Effector memory CD4-positive, alpha-beta T cell (primary cell): Measurements from ENCODE around the gene CFAP221.

Source experiments
- DNase-seq, 3 donors: peaks; one replicate each; pipeline ENCODE4 v3.0.0-alpha.2; 2020
- H3K27ac ChIP-seq: 2 replicates; pipeline ENCODE4 v1.7.0; 2013; ENCODE audit warnings: mild to moderate bottlenecking, low read length, moderate library complexity; ENCODE audit not compliant: insufficient read depth, poor library complexity, severe bottlenecking
- H3K27me3 ChIP-seq: replicated peaks from 2 replicates; pipeline ENCODE4 v1.7.0; 2013; ENCODE audit warnings: mild to moderate bottlenecking, low read length; ENCODE audit not compliant: insufficient read depth, control insufficient read depth, poor library complexity, severe bottlenecking
- H3K36me3 ChIP-seq: 2 replicates; pipeline ENCODE4 v1.7.0; 2013; ENCODE audit warnings: mild to moderate bottlenecking, low read length, moderate library complexity; ENCODE audit not compliant: control insufficient read depth, insufficient read depth
- H3K4me1 ChIP-seq: 2 replicates; pipeline ENCODE4 v1.7.0; 2013; ENCODE audit warnings: low read length, mild to moderate bottlenecking; ENCODE audit not compliant: control insufficient read depth, insufficient read depth, poor library complexity, severe bottlenecking
- H3K4me3 ChIP-seq: 2 replicates; pipeline ENCODE4 v1.7.0; 2013; ENCODE audit warnings: low read length, low read depth, mild to moderate bottlenecking; ENCODE audit not compliant: insufficient read depth, poor library complexity, severe bottlenecking
- H3K9me3 ChIP-seq: 2 replicates; pipeline ENCODE4 v1.7.0; 2013; ENCODE audit warnings: mild to moderate bottlenecking, low read length, moderate library complexity; ENCODE audit not compliant: control insufficient read depth

The CFAP221 gene

DNA sequence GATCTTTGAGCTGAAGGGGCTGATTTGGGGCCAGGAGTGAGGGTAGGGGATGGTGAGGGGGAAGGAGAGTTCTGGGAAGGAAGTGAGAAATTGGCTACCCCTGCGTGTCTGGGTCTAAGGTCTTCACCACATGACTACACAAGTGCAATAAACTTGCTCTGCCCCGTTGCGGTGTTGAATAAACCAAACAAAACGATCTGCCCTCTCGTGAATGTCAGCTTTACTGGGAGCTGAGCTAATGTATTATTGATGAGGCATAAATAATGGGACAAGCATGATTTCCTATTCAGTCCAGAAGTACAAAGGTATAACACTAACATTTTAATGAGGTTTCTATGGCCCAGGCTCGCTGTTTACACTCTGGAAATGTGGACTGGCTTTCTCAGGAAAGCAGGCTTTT lies 8.0 kb upstream of the CFAP221 start:
- no peaks in the 10 kb centered on the region for H3K9me3 ChIP-seq
- no peaks in the 10 kb centered on the region for H3K36me3 ChIP-seq
- H3K4me3 ChIP-seq: no peak overlapping the region
- H3K4me1 ChIP-seq: no peaks in the 10 kb centered on the region
- no peaks in the 10 kb centered on the region for H3K27me3 ChIP-seq
- no peak overlapping the region for H3K27ac ChIP-seq
- no peak for DNase-seq

DNA sequence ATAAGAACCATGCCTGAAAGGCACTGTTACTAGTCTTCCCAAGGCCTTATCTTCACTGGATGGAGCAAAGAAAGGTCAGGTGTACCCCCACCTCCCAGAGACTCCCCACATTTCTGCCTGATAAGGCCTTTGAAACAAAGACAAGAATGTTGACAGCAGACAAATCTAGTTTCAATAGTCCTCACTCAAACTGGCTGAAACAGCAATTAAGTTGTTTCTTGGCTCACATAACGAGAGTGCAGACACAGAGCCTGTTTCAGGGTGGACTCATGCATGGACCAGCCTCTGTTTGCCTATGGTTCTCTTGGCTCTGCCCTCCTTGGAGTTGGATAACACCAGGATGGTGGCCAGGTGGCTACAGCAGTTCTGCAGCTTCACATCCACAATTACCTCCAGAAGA lies 7.5 kb upstream of the CFAP221 start:
- no peaks in the 10 kb centered on the region for H3K27me3 ChIP-seq
- no peak overlapping the region for H3K27ac ChIP-seq
- H3K36me3 ChIP-seq: no peaks in the 10 kb centered on the region
- no peak for DNase-seq
- no peaks in the 10 kb centered on the region for H3K9me3 ChIP-seq
- no peaks in the 10 kb centered on the region for H3K4me1 ChIP-seq
- no peak overlapping the region for H3K4me3 ChIP-seq

DNA sequence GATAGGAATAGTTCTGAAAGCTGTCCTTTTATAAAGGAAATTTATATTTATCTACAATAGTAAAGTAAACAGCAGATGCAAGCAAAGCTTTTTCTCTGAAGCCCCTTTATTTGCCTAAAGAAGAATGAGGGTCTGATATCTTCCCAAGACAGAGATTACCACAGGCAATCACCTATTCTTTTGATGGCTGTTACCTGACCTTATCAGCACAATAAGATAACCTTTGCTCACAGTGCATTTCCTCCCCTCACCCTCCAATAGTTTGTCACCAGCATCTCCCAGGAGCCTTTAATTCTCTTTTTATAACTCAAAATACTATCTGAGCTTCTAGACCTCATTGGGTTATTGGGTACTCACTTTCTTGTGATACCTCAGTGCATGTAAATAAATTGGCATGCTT lies 6.5 kb upstream of the CFAP221 start:
- H3K4me1 ChIP-seq: no peaks in the 10 kb centered on the region
- DNase-seq: no peak
- no peak overlapping the region for H3K27ac ChIP-seq
- no peaks in the 10 kb centered on the region for H3K27me3 ChIP-seq
- H3K36me3 ChIP-seq: no peaks in the 10 kb centered on the region
- H3K4me3 ChIP-seq: no peak overlapping the region
- H3K9me3 ChIP-seq: no peaks in the 10 kb centered on the region

DNA sequence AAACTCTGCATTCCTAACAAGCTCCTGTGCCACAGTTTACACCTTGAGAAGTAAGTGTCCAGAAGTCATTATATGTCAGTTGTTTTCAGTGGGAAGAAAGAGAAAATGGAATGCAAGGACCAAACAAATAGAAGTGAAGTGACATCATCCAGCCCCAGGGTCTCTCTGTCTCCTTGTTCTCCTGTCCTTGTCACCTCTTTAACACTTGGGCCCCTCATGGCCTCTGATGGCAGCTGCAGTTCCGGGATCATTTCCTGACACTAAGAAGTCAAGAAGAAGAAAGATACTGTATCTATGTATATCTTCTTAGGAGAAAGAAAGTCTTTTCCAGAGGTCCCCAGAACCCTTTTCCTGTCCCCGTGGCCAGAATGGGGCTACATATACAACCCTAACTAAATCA lies 2.8 kb upstream of the CFAP221 start:
- no peak for DNase-seq
- peaks cover 8% of the 10 kb centered on the region for H3K27me3 ChIP-seq
- no peak overlapping the region for H3K27ac ChIP-seq
- H3K36me3 ChIP-seq: no peaks in the 10 kb centered on the region
- H3K9me3 ChIP-seq: no peaks in the 10 kb centered on the region
- H3K4me1 ChIP-seq: no peaks in the 10 kb centered on the region
- H3K4me3 ChIP-seq: no peak overlapping the region

DNA sequence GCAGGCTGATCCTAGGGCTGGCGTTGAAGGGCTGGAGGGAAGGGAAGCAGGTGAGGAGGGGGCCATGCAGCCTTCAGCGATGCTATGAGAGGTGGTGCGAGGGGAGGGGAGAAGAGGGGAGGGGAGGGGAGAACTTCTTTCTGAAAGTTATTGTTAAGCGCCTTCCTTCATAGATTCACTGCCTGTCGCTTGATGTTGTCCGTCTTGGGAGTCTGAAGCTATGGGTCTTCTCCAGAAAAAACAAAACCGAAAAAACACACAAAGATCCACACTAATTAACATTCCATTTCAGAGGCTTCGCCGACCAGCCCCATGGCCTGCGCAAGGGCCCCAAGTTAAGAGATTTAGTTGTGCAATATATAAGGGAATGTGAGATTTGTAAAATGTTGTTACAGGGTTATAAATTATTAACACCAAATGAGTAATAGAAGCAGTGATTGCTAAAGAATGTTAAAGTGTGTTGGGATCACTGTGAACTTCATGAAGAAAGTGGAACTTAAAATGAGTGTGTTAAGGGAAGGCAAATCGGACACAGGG lies 758 bp downstream of the CFAP221 start:
- Histone ChIP-seq H3K4me1 (no peaks in the 10 kb centered on the region), H3K27me3 (peaks cover 8% of the 10 kb centered on the region), H3K4me3 (no peak overlapping the region), H3K36me3 (no peaks in the 10 kb centered on the region), H3K9me3 (no peaks in the 10 kb centered on the region), H3K27ac (no peak overlapping the region)
- no peak for DNase-seq

DNA sequence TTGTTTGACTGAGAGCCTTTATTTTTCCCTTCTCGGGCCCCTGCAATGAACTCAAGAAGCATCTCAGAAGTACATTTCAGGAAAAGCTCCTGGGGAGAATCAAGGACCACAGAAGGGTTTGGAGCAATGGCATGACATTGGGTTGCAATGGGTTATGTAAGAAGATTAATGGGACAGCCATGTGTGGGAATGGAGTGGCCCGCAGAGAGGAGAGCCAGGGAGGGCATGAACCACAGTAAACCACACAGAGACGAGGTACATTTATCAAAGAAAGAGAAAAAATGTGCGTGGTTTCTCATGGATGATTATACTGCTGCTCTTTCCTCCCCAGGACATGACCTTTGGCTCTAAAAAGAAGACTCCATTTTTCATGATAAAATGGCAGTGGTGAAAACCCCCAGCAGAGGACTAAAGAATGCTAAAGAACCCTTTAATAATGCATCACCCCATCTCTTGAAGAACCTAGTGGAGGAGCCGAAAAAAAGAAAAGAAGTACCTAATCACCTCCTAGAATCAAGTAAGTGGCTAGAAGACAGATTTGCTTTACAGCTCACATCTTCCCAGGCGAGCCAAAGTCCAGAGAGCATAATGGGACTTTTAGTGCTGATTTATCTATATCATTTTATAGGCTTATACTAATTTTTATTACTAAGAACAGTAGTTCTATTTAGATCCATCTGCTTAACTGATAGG lies 1.7 kb downstream of the CFAP221 start:
- H3K4me3 ChIP-seq: no peak overlapping the region
- no peak for DNase-seq
- no peaks in the 10 kb centered on the region for H3K4me1 ChIP-seq
- no peaks in the 10 kb centered on the region for H3K36me3 ChIP-seq
- no peaks in the 10 kb centered on the region for H3K9me3 ChIP-seq
- H3K27me3 ChIP-seq: peaks cover 8% of the 10 kb centered on the region
- H3K27ac ChIP-seq: no peak overlapping the region

DNA sequence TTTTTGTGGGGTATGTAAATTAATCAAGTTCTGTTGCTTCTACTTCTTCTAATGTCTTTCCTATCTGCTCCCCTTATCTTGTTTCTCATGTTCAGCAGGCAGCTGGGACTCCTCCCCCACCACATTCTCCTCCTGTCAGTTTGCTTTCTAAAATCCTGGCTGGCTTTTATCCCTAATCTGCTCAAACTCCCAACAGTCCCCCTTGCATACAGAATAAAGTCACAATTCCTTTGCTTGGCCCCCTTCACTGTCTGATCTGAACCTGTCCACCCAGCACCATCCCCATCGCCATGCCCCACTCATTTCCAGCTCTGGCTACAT lies 2.2 kb downstream of the CFAP221 start:
- Histone ChIP-seq H3K36me3 (no peaks in the 10 kb centered on the region), H3K27me3 (peaks cover 8% of the 10 kb centered on the region), H3K27ac (no peak overlapping the region), H3K4me1 (no peaks in the 10 kb centered on the region), H3K9me3 (no peaks in the 10 kb centered on the region), H3K4me3 (no peak overlapping the region)
- no peak for DNase-seq

DNA sequence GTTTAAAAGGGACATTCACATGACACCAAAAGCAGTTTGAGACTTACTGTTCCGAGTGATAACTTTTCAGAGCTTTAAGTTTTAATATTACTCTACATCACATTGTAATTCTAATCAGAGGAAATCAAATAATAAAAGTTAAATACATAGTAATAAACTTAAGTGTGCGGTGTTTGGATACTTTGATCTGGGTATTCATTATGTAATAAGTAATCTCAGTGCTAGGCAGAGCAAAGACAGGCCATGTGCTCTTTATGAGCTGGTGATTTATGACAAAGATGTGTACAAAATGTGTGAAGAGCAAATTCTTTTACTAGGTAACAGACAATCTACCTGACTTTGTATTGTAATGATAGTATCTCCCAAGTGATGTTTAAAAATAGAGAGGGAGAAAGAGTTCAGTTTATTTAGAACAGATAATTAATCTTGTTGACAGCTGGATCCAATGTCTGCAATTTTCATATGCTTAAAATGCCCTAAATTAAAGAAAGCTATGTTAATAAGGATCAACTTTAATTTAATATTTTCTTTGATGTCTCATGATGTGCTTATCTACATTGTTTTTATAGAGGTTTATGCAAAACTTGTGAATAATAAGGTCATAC lies 4.4 kb downstream of the CFAP221 start:
- Histone ChIP-seq H3K9me3 (no peaks in the 10 kb centered on the region), H3K4me3 (no peak overlapping the region), H3K27me3 (peaks cover 8% of the 10 kb centered on the region), H3K4me1 (no peaks in the 10 kb centered on the region), H3K36me3 (no peaks in the 10 kb centered on the region), H3K27ac (no peak overlapping the region)
- no peak for DNase-seq

DNA sequence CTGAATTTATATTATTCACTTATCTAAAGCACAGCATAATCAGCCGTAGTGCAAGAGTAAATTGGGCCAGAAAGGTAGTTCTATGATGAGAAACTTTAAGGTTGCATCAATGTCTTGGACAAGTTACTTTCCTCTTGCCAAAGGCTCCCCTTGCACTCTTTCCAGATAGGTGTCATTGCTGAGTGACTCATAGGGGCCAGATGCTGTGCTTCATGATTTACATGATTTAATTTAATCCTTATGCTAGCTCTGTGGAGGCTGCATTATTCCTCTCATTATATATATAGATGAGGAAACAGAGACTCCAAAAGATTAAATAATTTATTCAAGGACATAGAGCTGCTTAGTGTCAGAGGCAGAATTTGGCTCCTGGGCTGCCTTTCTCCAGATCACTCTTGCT lies 5.0 kb downstream of the CFAP221 start:
- no peak overlapping the region for H3K4me3 ChIP-seq
- DNase-seq: no peak
- no peaks in the 10 kb centered on the region for H3K9me3 ChIP-seq
- no peak overlapping the region for H3K27ac ChIP-seq
- H3K36me3 ChIP-seq: no peaks in the 10 kb centered on the region
- H3K4me1 ChIP-seq: no peaks in the 10 kb centered on the region
- peaks cover 8% of the 10 kb centered on the region for H3K27me3 ChIP-seq

DNA sequence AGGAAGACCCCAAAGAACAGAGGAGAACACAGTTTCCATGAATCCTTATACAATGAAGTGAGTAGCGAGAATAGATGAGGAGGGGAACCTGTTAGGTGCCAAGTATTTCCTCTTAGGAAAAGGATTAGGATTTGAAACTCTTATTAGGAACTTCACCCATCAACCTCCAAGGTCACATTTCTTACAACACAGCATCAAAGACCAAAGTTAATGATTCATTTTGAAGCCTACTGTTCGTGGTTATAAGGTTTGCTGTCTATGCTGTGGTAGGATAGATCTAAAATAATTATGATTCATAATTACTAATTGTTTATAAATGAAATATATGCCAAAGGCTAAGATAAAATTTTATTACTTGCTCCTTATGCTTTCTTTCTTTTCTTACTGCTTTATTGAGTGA lies 6.1 kb downstream of the CFAP221 start:
- Histone ChIP-seq H3K4me3 (no peak overlapping the region), H3K36me3 (no peaks in the 10 kb centered on the region), H3K27me3 (no peaks in the 10 kb centered on the region), H3K9me3 (no peaks in the 10 kb centered on the region), H3K4me1 (no peaks in the 10 kb centered on the region), H3K27ac (no peak overlapping the region)
- DNase-seq: no peak
